DMS53 treated with DMSO at 0.1 percent for 48 hours (cell line): ENCODE results near the gene IL17RD.

Experiments
- DNase-seq: peaks from one replicate; lab custom pipeline; 2025; ENCODE audit not compliant: unreplicated experiment; lab: John Stamatoyannopoulos, UW

The IL17RD gene

GRCh38 chr3:57131210-57131588 is 34.0 kb downstream of the IL17RD start:
- no peak for DNase-seq

DNA sequence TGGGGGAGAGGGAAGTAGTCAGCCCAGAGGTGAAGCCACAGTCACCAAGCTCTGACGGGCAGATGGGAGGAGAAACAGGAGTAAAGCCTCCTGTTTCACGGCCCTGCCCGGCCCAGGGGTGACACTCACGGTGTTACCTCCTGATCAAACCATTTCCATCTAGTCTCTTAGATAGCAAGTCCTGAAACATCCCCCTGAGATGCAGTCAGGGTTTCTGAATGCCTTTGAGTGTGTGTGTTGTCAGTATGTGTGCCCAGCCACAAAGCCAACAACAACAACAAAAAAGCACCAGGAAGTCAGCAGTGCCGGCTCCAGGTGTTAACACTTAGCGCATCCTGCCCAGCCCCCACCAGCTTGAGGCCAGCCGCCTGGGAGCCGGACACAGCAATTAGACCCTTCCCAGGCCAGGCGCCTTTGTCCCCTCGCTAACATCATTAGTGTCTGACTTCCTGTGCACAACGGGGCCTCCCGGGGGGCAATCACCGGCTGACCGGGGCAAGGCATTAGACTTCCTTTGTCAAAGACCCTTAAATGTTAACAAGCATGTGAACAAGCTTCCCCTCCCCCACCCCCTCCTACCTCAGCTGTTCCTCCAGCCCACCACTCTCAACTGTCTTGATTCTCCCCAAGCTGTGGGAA is 34.5 kb downstream of the IL17RD start:
- DNase-seq, result peak; percentile 17

GRCh38 chr3:57128826-57129667 is 36.1 kb downstream of the IL17RD start:
- no peak for DNase-seq

GRCh38 chr3:57127891-57128518 is 37.1 kb downstream of the IL17RD start:
- no peak for DNase-seq

GRCh38 chr3:57126244-57126643 is 38.9 kb downstream of the IL17RD start:
- DNase-seq, result no peak

DNA sequence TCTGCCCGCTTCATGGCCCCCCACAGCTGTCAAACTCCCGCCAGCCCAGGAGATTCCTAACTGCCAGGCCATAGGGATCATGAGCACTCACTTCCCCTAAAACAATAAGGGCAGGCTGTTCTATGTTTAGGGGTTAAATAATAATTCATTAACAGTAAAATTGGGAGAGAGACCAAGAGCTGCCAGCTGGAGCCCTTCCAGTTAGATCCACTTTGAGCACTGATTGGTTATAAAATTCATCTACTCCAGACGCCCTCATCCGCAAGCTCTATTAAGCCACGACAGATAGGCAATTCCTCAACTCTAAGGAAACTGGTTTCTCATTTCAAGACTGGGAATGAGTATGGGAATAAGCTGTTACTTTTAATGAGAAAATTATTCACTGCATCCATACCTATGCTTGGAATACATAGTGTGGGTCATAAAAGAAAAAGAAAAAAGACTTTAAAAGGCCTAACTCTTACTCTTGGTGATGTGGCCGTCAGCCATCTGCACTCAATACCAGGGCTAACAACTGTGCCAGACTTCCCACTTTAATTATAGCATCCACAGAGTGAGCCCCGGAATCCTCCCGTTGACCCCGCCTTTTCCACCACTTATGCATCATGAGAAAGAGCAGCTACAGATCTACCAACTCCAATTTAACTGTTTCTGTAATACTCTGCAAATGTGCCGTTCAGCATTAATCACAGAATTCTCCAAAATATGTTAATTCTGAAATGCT is 44.5 kb downstream of the IL17RD start:
- no peak for DNase-seq

DNA sequence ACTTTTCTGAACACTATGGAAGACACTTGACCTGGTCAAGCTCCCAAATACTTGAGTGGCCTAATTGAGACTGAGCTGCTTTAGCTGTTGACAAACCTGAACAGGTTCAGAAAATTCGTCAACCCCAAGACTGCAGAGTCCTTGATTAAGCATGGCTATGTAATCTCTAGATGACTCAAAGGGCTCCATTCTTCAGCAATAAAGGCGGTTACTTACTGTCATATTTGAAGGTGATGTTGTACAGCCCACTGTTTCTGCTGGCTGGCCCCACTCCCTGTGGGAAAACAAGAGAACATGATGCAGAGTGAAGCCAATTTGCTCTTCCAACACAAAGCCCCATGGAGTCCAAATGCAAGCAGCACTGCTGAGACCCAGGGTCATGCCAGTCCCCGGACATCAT is 45.1 kb downstream of the IL17RD start:
- no peak for DNase-seq

DNA sequence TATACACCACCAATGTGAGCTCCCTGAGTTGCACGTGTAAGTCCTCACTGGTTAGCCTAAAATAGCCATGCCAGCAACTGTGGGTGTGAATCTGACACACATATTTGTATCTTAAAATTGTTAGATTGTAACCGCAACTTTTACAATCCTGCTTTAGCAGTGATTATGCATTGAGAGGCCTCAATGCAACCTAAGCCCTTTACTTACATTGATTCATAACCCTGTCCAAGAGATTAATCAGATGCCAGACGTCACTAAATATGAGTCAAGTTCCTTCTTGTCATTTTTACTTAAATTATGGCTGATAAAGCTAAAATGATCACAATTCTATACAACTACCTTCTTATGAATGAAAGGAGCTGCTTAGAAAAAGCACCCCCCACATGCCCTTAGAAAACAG is 46.9 kb downstream of the IL17RD start:
- DNase-seq, result no peak

- DNase-seq, result no peak
Observed at GRCh38 chr3:57116501-57116900, 48.7 kb downstream of the IL17RD start.

GRCh38 chr3:57112206-57112605 is 52.9 kb downstream of the IL17RD start:
- no peak for DNase-seq

- no peak for DNase-seq
Observed at GRCh38 chr3:57110798-57111197, 54.4 kb downstream of the IL17RD start.

DNA sequence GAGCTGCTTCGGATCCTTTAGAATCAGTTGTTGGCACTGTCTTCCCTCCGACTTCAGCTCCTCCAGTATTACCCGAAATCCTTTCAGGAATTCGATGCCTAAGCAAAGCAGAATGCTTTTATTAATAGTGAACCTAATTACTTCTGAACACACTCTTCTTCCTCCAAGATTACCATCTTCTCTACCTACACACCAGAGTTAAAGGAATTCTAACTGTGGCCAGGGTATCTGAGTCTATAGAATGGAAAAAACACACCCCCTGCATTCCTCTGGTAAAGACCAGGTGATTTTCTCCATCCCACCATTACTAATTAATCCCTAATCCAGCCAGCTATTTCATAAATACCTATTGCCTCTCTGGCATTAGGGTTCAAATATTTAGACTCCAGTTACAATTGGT is 54.9 kb downstream of the IL17RD start:
- no peak for DNase-seq

GRCh38 chr3:57109437-57110199 is 55.5 kb downstream of the IL17RD start:
- no peak for DNase-seq

DNA sequence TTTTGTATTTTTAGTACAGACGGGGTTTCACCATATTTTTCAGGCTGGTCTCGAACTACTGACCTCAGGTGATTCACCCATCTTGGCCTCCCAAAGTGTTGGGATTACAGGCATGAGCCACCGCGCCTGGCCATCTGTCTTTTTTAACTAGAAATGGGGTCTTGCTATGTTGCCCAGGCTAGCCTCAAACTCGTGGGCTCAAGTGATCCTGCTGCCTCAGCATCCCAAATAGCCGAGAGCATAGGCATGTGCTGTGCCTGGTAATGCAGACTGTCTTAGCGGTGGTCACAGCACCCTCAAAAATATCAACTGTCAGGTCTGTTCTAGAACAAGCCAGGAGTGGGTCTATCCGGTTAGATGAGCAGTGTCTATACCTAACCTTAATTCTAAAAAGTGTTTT is 56.5 kb downstream of the IL17RD start:
- DNase-seq, result no peak

- DNase-seq, result no peak
Observed at GRCh38 chr3:57105585-57105984, 59.6 kb downstream of the IL17RD start.

- peak; percentile 18 for DNase-seq
Observed at GRCh38 chr3:57100046-57100695, 65.0 kb downstream of the IL17RD start.

DNA sequence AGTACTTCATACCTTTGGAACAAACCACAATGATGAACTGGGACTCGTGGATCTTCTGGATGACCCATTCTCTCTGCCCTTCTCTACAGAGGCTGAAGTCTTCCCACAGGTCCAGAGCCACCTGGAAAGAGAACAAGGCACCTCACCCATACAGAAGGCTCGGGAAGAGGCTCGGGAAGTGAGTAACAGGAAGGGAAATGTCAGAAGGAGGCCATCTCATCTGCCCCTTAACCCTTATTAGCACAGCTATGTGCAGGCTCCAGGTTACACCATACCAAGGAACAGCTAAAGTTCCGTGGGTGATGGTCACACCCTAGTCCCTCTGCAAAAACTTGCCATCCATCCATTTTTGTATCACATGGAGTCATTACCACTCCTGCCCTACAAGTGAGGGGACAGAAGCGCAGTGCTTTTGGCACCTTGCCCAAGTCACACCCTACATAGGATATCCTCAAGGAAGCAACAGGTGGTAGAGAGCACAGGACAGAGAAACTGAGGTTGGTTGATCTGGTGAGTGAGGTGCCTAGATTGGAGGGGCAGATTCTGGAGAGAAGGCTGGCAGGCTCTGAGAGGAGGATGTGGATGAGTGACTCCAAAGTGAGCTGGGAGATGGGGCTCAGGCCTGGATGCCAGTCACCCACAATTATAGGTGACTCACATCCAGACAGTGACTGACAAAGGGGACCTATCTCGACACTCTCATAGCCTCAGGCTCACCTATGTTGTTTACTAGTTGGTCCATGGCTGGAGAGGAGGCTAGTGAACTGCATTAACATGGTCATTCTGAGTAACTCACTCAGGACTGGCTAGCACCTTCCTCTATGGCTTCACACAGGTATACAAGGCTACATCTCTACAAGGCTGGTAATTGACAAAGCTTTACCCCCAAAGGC is 66.5 kb downstream of the IL17RD start:
- no peak for DNase-seq

GRCh38 chr3:57097536-57097935 is 67.6 kb downstream of the IL17RD start:
- no peak for DNase-seq

DNA sequence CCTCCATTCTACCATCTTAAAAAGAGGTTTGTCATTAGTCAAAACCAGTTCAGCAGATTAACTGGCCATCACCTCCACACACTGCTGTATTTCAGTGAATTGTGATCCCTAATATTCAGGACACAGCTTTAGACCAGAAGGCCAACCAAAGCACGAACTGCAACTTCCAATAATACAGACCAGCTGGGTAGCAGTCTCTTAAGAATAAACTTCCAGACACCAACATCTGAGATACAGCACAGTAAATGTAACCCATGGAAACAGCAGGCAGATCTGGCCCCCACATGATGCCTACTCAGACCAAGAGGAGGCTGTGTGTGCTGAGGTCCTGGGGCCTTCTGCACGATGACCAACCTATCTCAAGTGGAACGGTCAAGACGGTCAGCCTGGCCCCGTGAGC is 69.8 kb downstream of the IL17RD start:
- DNase-seq, result no peak
